Renal cortex interstitium (tissue), 11 donors: ENCODE results near the gene SGPL1. TPM values are rescaled to one million over a fixed set of nuclear protein-coding genes. Genes with fewer than 3 reads are reported as not detected.

Source experiments
- DNase-seq, 11 donors: peaks; one replicate each; pipeline ENCODE4 v3.0.0-alpha.2; 2013; ENCODE audit warnings: low read depth in 9 of 11, low spot score in 4 of 11; ENCODE audit errors: extremely low read depth in 1 of 11
- polyA plus RNA-seq, 3 donors: library from polyadenylated mRNA; unstranded; fragments of 120-200 nt; gene quantifications; one replicate each; pipeline ENCODE4 v1.2.1, GENCODE V29; 2013; ENCODE audit not compliant: insufficient read length in 3 of 3

SGPL1 gene
- polyA plus RNA-seq, 3 donors: 63.4 to 66.2 (median 64.4) TPM

DNA sequence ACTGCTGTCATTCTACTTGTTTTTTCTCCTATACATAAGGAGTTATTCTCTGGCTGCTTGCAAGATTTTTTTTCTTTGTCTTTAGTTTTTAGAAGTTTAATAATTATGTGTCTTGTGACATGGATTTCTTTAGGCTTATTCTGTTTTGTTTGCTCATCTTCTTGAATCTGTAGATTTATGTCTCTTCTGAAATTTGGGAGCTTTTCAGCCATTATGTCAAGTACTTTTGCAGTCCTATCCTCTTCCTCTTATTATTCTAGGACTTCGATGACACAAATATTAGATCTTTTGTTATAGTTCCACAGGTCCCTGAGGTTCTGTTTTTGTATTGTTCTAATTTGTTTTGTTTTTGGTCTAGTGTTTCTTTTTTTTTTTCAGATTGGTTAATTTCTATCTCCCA is 13.9 kb upstream of the SGPL1 start:
- DNase-seq: no peak

DNA sequence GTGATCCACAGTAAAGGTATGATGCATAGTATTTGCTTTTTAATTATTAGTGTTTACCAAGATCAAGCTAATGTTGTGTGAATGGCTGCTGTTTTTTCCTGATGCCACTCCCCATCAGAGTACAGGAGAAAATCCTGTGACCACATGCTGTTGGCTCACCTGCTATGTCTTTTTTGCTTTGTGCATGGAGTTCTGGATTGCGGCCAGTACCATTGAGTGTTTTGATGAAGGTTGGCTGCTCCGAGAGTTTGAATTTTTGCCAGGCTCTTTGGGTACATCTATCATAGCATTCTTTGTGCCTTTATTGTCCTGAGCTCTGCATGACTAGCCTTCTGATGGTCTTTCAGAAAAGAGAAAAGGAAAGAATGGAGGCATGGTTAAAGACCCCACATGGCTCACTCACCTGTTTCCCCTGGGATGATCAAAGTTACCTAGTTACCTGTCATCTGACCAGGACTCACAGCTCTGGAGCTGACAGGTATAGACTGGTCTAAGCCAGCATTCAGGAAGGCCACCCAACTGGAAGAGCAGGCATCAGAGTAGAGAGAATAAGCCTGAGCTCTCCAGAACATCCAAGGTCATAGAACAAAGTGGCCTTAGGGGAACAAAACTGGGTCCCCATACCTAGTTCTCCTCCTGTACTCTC is 11.8 kb upstream of the SGPL1 start:
- no peak for DNase-seq

- no peak for DNase-seq
Measured at GRCh38 chr10:70804421-70804808, 11.3 kb upstream of the SGPL1 start.

DNA sequence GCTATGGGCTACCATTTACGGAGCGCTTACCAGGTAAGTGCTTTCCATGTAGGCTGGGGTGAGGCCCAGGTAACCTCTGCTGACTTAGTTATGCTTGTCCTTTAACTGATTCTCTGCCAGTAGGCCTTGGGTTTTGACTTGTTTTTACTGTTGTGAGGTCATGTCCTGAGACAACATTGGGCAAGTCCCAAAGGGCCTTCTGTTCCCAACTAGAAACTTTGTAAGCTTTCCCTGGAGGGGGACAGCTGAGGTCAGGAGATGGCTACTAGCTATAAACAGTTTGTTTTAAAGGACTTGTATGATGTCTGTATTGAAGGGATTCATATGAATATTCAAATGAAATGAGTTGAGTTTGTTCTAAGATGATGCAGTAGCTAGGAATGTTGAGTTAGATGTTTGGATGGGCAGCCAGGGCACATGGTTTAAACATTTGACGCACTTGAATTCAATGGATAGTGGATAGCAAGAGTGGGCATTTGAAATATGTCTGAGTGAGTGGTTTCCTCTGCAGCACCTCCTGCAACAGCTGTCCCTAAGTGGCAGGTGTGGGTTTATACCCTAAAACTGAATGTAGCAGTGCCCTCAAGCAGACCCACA is 10.0 kb upstream of the SGPL1 start:
- no peak for DNase-seq

GRCh38 chr10:70806841-70807240 is 8.9 kb upstream of the SGPL1 start:
- DNase-seq: no peak

- no peak for DNase-seq
Measured at GRCh38 chr10:70807556-70807955, 8.2 kb upstream of the SGPL1 start.

DNA sequence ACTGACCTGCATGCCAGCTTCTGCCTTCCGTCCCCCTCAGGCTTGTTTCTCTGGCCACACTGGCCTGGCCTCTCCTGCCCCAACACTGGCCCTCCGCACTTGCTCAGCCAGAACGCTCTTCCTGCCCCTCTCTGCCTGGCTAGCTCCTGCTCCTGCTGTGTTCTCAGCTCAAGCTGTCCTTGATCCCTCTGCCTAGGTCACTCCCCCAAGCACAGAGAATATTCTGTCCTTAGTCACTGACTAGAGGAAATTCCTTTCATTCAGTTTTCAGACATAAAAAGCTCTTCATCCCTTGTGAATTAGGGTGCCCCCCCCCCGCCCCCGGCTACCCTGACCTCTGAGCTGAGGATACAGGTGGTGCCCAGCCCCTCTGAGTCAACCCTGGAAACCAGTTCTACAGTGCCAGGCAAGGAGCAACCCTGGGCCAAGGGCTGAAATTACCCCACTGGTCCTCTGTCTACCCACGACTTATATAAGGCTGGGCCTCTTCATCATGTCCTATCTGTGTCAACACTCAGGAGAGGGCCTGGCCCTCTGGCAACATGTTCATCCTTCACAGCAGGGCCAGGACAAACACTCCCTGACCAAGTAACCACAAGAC is 6.6 kb upstream of the SGPL1 start:
- no peak for DNase-seq

DNA sequence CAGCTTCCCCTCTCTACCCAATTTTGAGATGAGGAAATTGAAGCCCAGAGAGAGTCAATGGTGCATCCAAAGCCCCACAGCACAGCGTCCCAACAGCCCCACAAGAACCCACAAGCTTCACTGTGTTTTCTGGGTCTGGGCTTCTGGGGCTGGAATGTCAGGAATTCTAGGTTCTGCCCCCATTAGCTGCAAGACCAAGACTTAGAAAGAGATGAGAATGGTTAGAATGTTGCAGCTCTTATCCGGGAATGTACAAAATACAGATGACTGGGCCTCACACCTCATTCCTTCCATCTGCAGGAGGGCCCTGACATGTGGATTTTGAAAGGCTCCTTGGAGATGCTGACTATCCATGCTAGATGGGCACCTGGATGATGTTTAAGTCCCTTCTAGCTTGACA is 6.0 kb upstream of the SGPL1 start:
- DNase-seq: no peak

DNA sequence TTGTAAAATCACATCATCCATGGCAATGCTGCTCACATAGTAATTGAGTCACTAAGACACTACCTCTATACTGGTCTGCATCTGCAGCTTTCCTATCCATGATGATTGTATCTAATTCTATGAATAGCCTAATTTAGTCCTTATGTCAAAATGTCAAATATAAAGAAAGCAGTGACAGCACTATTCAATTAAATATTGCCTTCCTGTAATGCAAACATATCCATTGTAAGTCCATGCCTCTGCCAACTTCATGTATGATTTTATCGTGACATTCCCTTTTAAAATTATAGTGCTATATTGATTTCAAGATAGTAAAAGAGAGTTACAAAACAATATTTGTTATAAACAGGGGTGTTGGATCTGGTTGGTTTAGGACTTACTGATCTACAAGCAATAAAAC is 4.8 kb upstream of the SGPL1 start:
- no peak for DNase-seq

DNA sequence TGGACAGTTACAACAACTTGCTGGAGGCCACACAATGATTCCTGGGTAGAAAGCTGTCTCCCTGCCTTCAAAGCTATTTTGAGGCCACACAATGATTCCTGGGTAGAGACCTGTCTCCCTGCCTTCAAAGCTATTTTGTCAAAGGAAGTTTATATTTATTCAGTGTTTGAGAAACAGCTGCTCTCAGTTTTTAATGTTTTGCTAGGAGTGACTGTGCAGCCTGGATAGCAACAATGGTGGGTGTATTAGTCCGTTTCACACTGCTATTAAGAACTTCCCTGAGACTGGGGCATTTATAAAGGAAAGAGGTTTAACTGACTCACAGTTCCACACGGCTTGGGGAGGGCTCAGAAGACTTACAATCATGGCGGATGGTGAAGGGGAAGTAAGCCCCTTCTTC is 3.9 kb upstream of the SGPL1 start:
- DNase-seq: no peak

GRCh38 chr10:70812814-70813213 is 2.9 kb upstream of the SGPL1 start:
- peak in 1 of 11 donors; percentile 18 for DNase-seq

GRCh38 chr10:70814126-70814525 is 1.6 kb upstream of the SGPL1 start:
- no peak for DNase-seq

DNA sequence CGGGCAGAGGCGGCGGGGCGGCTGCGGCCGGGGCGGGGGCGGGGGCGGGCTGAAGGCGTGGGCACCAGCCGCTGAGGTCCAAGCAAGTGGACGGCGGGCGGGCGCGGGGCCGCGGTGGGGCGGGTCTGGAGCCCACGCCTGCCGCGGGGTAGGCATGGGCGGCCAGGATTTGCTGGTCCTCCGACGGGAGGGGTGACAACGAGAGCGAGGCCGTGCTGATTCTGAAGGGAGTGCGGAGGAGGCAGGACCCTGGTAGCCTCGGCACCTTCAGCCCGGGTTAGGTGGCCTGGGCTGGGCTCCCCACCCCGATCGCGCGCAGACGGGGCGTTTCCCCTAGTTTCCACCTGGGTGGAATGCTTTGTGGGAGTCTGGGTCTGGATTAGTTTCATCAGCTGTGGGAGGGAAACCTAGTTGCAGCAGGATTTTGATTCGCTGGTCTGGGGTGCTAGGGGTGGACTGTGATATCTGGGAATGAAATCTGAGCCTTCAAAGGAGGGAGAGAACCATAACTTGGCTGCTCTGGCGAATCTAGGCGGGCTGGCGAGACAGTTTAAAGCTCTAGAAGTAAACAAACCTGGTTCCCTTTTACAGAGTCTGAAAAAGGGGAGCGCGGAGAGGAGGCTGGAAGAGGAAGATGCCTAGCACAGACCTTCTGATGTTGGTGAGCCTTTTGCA is 609 bp downstream of the SGPL1 start:
- DNase-seq: peak; percentile 70 to 88 (median 78)

GRCh38 chr10:70820976-70821750 is 5.4 kb downstream of the SGPL1 start:
- DNase-seq: no peak

DNA sequence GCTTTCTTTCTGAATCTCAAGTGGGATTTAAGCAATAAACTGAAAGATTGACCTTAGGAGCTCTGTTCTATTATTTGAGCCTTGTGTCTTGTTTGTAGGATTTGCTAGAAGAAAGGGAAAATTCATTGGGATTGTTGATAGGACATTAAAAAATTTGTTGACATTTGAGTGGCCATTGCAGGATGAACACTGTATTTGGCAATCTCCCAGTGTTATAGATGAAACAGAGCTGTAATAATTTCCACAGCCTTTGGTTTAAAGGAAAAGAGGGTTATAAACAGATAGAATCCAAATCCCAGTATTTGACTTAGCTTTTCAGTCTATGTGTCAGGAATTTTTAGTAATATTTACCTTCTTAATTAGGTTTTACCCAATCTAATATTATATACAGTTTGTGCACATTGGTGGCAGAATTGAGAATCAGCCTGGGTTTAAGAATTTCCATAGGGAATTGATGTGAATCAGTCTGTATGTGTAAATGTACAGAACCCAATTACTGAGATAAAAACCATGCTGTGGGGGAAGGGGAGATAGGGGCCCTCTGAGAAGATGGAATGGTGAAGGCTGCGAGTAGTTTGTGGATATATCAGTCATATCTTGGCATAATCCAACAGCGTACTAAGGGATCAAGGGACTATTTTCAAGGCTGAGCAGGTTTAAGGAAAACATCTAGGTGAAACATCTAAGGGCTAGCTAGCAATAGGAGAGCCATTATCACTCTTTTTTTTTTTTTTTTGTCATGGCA is 6.5 kb downstream of the SGPL1 start:
- DNase-seq: no peak

- DNase-seq: no peak
Measured at GRCh38 chr10:70827086-70827757, 11.5 kb downstream of the SGPL1 start.

DNA sequence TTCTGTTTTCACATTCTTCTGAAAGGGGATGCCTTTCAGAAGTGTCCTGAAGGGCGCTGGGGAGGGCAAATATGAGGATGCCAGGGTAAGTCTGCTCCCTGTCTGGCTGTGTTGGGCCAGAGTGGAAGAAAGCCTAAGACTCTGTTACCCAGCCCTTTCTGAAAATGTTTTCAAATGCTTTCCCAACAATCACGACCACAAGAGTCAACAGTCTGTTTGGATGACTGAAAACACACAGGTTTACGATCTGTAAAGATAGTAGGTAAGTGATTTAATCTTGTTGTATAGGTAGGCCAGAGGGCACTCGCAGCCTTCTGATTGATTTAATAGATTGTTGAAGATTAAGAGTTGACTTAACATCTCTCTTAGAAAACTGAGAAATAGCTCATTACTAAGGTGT is 13.2 kb downstream of the SGPL1 start:
- DNase-seq: no peak

DNA sequence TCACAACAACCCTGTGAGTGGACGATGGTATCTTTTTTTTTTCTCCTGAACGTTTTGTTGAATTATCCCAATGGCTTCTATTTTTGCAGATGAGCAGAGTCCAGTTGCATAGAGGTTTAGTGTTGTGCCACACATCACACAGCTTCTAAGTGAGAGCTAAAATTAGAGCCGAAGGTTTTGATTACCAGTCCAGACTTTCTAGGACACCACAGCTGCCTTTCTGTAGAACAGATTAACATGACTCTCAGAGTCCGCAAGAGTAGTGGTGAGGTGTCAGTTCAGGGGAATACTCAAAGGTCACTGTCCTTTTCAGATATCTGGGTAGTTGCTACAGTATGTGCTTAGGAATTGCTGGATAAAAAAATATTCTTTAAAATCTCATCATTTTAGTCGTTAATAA is 13.8 kb downstream of the SGPL1 start:
- no peak for DNase-seq
